HG02885 (cell line): ENCODE measurements around the gene MCUR1.
"Not testable (repeated sequence)": the region's sequence is repeated elsewhere in the genome, so short reads cannot be mapped to it uniquely, and the experiment has no call there.

Experiments
- ATAC-seq: cut with Tn5 transposase; IDR thresholded peaks from one replicate; pipeline ENCODE4 v1.9.1; 2021; ENCODE audit warnings: mild to moderate bottlenecking; ENCODE audit not compliant: unreplicated experiment, poor library complexity

MCUR1 gene

DNA sequence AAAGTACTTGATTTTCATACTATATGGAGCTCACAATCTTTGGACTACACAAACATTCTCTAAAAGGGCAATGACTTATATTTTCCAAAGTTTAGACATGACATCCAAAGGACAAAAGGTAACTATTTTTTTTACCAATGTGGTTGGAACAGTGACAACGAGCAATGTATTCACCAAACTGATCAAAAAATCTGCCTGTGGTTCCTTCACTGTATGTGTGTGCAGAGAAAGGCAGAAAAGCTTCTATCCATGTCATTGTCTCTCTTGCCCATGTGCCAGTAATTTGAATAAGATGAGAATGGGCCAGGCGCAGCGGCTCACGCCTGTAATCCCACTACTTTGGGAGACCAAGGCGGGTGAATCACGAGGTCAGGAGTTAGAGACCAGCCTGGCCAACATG, 25.5 kb downstream of the MCUR1 start:
- no peak for ATAC-seq

DNA sequence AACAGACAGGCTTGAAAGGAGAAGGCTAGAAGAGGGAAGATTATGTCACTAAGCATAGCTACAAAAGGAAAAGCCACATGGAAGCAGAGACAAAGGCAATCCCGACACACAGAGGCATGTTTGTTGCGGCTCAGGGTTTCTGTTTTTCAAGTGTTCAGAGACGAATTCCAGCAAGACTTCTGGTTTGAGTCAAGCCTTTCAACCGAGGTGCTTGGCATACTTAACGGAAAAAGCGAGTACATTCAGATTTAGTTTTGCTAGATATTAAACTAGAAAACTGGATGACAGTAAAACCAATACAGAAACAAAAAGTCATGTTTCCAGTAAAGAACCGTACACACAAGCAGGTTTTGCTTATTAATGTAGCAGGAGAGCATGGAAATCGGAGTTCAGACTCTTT, 27.2 kb downstream of the MCUR1 start:
- ATAC-seq = no peak

DNA sequence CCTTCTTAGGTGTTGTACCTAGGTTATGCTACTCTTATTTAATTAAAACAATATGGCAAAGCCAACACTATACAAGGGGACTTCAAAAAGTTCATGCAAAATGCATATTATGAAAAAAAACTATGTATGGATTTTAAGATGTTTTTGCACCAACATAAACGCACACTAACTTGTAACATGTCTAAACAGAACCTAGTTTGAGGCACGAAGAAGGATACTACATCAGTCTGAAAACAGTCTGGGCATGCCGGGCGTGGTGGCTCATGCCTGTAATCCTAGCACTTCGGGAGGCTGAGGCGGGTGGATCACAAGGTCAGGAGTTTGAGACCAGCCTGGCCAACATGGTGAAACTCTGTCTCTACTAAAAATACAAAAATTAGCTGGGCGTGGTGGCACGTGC, 34.2 kb downstream of the MCUR1 start:
- ATAC-seq = not testable (repeated sequence)

DNA sequence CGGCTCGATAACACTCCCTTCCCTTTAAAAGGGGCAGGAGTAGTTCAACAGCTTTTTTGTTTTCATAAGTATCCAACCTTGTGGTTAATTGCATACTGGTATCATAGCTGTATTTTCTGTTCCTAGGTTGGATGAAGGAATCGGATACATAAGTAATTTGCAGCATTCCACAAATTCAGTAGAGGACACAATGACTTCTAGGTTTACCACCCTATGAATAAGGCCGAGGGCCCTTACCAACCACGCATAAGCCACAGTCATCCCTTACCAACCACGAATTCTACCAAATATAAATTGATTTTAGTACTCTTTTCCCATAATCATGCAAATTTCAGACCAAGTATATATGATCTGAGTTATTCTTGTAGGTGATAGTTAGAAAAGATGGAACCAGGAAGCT, 36.3 kb downstream of the MCUR1 start:
- no peak for ATAC-seq

- no peak for ATAC-seq
These were observed 37.8 kb downstream of the MCUR1 start for GRCh38 chr6:13776602-13777001.

DNA sequence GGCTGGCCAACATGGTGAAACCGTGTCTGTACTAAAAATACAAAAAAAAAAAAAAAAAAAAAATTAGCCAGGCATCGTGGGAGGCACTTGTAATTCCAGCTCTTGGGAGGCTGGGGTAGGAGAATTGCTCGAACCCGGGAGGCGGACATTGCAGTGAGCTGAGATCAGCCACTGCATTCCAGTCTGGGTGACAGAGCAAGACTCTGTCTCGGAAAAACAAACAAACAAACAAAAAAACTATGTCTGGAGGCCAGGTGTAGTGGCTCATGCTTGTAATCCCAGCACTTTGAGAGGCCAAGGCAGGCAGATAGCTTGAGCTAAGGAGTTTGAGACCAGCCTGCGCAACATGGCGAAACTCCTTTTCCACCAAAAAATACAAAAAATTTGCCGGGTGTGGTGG, 38.9 kb downstream of the MCUR1 start:
- ATAC-seq = not testable (repeated sequence)

DNA sequence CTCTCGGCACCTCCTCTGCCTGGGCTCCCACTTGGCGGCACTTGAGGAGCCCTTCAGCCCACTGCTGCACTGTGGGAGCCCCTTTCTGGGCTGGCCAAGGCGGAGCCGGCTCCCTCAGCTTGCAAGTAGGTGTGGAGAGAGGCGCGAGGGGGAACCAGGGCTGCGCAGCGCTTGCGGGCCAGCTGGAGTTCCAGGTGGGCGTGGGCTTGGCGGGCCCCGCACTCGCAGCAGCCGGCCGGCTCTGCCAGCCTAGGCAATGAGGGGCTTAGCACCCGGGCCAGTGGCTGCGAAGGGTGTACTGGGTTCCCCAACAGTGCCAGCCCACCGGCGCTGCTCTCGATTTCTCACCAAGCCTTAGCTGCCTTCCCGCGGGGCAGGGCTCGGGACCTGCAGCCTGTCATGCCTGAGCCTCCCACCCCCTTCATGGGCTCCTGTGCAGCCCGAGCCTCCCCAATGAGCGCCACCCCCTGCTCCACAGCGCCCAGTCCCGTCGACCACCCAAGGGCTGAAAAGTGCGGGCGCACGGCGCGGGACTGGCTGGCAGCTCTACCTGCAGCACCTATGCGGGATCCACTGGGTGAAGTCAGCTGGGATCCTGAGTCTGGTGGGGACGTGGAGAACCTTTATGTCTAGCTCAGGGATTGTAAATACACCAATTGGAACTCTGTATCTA, 41.9 kb downstream of the MCUR1 start:
- not testable (repeated sequence) for ATAC-seq

- no peak for ATAC-seq
These were observed 44.7 kb downstream of the MCUR1 start for GRCh38 chr6:13769655-13770053.

GRCh38 chr6:13769034-13769654, 45.2 kb downstream of the MCUR1 start:
- ATAC-seq = no peak

DNA sequence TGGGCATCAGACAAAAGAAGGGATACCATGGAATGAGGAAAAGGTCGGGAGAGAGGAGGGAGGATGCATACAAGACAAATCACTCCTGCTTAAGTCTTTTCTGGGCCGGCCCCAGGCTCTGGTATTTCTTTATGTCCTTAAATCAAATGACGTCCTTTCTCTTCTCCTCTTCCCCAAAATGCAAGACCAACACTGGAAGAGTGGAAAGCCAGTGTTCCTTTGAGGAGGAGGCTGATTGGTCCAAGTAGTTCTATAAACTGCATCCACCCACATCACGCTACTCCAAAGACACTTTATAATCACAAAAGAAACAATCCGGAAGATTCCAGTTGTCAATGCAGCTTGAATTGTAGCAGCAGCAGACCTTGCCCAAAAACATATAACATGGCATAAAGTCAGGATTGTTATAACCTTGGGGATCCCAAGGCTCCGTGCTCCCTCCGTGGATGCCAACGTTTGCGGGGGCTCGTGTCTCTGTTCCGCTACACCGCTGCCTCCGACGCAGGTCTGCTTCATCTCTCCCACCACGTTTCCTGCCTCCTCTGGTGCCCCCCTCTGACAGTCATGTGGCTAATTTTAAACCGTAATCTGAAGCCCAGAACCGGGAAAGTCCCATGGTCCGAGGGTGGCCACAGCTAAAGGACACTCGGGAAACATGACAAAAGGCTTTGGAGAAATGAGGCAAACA, 47.1 kb downstream of the MCUR1 start:
- no peak for ATAC-seq

DNA sequence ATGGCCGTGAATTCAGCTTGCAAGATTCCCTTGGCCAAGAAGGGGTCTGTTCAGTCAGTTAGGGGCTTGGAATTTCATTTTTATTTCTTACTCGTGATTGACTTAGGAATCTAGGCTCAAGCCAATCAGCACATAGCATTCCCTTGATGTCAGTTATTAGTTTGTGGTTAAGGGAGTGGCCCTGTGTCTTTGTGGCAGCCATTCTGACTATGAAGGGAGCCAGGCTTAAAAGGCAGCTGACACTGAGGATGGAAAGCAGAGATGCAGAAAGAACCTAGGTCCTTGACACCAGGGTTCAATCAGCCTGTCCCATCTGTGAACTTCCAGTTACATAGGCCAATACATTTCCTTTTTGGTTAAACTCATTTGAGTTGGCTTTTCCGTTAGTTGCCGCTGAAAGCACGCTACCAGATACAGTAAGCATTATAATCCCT, 48.1 kb downstream of the MCUR1 start:
- no peak for ATAC-seq

DNA sequence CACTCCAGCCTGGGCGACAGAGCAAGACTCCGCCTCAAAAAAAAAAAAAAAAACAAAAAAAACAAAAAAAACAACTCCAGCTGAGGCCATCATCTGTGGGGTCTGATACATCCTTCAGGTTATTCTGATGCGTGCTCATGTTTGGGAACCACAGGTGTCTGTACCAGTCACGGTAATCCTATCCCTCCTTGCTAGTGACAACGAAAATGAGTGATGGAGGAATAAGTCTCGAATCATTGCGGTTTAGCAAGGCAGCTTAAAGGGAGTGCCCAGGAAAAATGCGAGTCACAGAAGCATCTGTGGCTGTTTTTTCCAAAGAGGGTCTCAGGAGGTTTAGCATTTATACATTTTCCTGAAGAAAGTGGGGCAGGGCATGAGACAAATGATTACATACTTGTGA, 48.8 kb downstream of the MCUR1 start:
- no peak for ATAC-seq

DNA sequence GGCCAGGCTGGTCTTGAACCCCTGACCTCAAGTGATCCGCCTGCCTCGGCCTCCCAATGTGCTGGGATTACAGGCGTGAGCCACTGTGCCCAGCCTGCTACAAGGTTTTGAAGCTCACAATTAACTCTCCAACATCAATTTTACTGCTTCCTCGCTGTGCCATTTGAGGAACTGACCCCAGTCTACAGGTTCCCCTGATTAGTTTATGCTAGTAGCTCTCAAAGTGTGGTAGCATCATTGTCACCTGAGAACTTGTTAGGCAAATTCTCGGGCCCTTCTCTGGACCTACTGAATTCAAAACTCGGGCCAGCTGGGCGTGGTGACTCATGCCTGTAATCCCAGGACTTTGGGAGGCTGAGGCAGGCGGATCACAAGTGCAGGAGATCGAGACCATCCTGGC, 49.4 kb downstream of the MCUR1 start:
- no peak for ATAC-seq

DNA sequence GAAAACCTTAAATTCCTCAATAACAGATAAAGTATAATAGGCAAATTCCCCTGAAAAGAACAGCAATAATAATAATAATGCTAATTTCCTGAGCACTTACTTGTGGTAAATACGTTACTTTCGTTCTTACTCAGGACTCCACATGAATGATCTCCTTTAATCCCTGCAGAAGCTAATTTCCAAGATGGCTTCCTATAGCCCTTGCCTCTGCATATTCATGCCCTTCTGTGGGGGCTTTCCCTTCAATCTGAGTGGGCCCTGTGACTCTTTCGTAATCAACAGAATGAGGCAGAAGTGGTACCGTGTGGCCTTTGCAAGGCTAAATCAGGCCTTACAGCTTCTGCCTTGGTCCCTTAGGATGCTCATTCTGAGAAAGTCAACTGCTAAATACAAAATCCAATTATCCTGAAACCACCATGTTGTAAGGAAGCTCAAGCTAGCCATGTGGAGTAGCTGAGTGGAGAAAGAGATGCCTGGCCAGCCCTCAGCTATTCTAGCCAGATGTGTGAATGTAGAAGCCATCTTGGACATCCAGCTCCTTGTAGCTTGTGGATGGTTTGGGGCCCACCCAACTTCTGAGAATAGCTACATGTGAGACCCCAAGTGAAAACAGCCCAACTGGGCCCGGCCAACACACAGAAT, 50.5 kb downstream of the MCUR1 start:
- no peak for ATAC-seq

DNA sequence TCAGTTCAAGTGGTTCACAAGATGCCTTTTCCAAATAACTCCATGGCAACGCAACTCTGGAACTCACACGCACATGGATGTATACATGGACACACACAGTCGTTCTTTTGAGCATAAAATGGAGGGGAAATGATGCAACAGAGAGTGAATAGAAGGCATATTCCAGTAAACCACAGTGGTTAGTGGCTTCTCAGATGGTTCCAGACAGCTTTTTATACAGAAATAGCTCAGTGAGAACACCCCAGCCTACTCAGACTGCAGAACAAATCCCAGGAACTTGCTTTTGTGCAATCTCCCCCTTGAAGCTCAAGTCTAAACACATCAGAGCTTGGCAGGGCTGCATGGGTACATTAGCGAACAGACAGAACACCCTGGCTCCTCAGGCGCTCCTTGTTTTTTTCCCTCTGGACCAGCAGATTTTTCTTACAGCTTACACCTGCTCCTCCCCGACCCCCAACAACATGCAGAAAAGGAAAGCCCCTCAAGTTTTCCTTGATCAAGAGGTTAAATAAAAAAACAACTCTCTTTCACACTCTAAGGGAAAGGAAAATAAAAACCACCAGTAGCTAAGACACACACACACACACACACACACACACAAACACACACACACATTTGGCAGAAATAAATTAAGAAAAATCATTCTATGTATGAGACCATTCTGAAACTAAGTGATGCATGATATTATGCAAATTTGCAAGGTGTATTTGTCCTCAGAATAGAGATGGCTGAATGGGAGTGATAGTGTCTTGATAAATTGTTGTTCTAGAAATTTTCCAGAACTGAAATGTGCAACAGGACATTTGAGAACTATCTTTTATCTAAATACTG, 51.5 kb downstream of the MCUR1 start:
- ATAC-seq = no peak

DNA sequence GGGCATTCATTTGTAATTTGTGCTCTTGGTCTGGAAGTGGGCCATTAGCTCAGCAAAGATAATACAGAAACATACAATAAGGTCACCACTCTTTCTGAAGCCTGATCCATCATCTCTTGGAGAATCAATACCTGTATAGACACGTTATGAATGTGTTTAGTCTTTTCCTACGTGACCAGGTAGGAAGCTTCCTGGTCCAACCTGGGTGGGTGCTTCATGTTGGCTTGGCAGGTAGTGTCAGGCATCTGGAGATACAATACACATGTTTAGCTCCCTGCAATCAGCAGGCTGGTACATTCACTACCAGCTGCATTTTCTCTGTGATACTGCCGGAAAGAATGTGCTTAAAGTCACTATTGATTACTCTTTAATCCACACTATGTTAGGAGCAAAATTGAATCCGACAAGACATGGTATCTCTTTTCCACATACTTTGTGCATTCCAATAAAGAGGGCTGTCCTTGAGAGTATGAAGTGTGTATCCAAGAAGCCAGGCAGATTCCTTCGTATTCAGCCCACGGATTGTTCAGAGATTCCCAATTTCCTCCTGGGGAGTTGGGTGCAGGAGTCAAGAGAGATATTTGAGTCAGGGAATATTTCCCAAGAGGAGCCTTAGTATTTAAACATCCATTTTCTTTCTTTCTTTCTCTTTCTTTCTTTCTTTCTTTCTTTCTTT, 52.9 kb downstream of the MCUR1 start:
- ATAC-seq = no peak

DNA sequence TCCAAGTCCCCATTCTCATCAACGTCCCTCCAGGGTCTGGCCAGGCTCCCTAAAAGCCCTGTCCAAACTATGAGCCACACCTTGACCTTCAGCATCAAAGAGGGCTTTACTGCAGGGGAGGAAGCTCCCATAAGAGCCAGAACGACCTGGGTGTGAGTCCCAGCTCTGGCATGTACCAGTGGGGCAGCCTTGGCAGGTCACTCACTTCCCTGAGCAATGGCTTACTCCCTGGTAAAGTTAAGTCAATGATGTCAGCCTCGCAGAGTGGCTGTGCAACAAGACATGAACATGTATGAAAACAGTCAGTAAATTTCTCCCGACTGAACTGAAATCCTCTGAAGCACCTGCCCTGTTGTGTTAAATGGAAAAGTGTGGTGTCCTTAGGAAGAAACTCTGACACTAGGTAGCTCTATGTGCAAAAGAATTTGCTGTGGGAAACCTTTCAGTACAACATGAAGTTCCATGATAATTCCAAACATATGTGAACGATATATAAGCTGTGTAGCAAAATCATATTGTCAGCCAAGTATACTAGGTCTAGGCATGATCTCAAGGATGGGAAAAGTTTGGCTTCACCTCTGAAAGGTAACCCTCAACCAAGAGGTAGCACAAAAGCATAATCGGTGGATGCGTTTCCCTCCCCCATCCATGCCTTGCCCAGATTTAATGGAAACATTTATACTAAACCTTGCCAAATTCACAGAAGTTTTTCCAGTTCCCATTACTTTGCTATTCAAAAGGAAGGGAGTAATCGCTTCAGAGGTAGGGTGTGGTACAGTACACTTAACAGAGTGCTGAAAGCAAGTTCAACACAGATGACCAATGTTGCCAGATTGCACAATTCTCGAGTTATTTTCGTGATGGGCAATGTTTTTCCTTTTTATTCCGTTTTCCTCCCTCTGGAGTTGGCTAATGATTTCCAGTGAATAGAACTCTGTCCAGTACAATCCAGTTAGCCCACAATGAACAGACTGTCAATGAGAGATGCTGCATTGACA, 53.8 kb downstream of the MCUR1 start:
- no peak for ATAC-seq

- ATAC-seq = no peak
These were observed 55.3 kb downstream of the MCUR1 start for GRCh38 chr6:13759025-13759424.

- no peak for ATAC-seq
These were observed 59.7 kb downstream of the MCUR1 start for GRCh38 chr6:13754644-13755043.
